DMS114 treated with DMSO at 0.1 percent for 48 hours (cell line): ENCODE measurements around the gene TMSB15B.
"Not testable (repeated sequence)": the region's sequence is repeated elsewhere in the genome, so short reads cannot be mapped to it uniquely, and the experiment has no call there.

Experiments
- DNase-seq: peaks from one replicate; lab custom pipeline; 2025; ENCODE audit not compliant: unreplicated experiment; lab: John Stamatoyannopoulos, UW

The TMSB15B gene

DNA sequence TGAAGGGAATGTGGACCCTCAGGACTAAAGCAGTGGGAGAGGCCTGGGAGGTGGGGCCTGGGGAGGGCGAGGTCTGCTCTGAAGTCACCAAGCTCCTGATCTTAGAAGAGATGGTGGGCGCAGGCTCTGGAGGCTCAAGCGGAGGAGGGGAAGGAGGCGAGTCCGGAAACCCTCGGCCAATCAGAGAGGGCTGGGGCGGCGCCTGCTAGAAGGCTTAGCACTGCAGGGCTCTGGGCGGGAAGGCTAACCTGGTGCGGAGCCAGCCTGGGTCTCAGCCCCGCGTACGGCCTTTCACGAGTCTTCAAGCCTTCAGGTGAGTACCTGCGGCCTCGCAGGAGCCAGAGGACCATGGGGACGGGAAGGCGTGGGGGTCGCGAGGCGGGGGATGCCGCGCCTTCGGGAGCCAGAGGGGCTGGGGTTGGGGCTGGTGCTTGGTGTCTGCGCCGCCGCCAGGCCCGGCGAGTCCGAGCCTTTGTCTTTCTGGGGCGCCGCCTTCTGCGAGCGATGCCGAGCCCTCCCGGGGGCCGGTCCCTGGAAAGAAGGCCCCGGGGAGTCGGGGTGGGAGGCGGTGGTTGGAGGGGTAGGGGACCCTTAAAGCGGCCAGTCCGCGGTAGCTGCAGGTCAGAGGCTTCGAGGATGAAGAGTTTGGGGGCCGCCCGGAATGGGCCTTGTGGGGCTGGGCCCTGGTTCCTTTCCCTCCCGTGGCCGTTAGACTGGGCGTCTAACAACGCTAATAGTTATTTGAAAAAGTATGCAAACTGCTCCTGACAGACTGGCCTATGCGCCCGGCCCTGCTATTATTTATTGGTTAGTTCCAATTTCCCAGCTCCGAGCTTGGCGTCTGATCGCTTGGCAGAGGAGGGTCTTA, at the start of gene TMSB15B:
TMSB15B (plus strand) TSS at position 217 of the 868 bp plus-strand sequence.
- DNase-seq = not testable (repeated sequence)

DNA sequence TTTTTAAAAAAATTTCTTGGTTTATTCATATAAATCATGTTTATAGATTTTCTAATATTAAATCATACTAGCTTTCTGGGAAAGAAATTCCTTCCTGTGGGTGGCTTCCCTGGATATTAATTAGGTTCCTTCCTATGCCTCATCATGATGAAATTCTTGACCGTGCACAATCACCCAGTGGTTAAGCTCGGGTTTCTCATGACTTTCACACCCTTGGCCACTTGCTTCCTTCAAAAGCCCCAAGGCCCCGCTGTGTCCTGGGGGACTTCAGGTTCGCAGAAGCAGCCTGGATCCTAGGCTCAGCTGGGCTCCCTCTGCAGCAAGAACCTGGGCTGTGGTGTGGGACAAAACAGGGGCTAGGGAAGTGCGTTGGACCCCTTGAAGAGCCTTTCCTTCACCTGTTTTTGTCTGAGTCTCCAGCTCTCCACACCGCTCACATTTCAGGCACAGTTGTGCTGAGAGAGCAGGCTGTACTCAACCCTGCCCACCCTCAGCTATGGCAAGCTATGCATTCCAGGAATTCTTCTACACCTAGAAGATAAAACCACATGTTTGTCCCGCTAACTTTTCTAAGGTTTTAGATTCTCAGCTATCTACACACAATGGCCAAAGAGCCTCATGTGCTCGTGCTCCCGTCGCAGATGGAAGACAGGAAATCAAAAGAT, 48.9 kb upstream of the TMSB15B start:
- DNase-seq = no peak

DNA sequence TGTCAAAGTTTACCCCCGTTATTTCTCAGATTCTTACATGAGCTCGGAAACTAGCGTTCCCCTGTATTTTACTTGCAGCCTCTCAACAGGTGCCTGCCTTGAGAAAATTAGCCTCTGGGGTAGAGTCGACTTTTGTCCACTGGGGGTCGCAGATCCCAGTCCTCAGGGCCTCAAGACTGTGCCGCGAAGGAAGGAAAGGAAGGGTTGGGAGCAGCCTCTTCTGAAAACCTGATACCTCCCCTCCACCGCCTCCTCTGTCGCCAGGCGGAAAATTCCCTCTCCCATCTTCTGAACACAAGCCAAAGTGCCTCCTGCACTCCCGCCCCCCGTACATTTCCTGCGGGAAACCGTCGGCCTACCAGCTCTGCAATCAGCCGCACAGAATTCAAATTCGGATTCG, 44.4 kb upstream of the TMSB15B start:
- DNase-seq = peak; percentile 44

DNA sequence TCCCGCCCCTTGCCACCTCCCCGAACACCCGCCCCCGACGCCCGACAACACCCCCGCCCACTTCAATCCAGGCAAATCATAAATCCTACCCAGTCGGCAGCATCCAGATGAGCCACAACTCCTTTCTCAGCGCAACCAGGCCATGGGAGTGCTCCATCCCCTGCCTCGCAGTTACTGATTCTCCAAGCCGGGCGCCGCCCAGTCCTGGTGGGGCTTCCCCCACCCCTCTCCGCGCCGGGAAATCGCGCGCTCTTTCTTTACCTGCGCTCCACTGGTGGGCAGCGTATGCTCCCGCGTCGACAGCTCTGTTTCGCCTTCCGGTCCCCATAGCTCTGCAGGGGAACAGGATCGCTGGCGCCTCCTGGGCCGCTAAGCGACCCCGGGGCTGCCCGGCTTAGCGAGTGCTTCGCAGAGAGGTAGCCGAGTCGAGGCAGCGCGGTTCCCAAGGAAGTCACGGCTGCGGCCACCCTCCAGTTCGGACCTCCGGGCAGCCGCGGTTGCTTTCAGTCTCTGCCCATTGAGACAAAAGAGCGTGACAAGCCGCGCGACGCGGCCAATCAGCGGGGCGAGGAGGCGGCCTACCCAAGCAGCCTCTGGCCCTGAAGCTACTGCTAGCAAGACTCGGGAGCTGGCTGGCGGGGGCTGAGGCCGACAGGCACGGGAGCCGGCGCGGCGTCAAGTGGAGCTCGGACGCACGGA, 43.7 kb upstream of the TMSB15B start:
- peak; percentile 38 for DNase-seq

GRCh38 chrX:103919270-103919637, 43.2 kb upstream of the TMSB15B start:
- DNase-seq = peak; percentile 59

DNA sequence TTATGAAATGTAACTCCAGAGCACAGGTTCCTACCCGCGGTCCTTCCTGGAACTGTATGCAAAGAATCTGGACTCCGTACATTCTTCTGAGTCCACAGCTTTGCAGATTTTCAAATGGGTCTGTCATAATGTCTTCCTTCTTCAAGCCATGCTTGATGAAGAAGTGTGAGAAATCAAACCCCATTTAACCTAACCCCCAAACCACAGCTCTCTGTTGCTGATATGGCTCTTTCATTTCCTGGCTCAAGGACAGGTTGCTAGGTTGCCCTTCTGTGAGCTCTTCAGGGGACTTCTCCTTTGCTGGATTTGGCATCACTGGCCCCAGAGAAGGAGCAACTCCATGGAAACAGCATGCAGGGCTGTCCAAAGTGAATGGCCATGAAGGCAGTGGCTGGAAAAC, 41.9 kb upstream of the TMSB15B start:
- not testable (repeated sequence) for DNase-seq

DNA sequence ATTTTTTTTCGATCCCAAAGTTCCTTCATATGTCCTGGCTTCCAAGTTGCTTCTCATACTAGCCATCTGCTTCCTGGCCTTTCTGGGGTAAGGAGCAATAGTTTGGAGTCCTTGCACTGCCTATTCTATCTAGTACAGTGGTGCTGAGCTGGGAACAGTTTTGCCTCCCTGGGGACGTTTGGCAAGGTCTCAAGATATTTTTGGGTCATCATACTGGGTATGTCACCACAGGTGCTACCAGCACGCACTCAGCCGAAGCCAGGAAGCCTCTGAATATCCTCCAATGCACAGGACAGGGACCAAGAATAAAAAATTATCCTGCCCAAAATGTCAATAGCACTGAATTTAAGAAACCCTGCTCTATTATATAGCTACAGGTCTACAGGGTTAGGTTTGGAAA, 35.4 kb upstream of the TMSB15B start:
- DNase-seq = no peak

DNA sequence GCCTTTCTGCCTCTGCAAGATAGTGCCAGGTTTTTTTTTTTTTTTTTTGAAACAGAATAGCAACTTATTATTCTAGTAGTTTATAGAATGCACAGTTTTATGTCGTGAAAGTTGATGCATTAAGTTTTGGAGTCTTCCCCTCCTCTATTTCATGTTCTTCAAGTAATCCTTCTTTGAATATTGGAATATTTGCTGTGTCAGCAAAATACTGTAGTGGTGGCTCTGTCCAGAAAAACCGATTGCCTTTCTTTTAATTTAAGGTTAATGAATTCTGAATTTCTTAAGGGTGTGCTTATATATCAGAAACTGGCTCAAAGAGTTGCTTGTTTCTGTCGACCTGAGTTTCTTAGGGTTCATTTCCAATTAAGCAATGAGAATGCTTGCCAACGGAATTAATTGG, 34.8 kb upstream of the TMSB15B start:
- no peak for DNase-seq

DNA sequence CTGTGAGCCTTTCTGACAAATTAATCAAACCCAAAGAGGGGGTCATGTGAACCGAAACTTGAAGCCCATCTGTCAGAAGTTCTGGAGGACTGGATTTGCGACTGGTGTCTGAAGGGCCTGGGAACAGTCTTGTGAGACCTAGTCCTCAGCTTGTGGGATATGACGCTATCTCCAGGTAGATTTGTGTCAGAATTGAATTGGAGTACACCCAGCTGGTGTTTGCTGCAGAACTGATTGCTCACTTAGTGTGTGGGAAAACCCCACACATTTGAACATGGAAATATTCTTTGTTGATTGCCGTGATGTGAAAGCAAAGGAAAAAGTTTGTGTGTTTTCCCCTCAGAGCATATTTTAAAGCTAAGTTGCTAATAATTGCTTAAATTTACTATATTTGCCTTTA, 30.3 kb upstream of the TMSB15B start:
- DNase-seq = no peak

DNA sequence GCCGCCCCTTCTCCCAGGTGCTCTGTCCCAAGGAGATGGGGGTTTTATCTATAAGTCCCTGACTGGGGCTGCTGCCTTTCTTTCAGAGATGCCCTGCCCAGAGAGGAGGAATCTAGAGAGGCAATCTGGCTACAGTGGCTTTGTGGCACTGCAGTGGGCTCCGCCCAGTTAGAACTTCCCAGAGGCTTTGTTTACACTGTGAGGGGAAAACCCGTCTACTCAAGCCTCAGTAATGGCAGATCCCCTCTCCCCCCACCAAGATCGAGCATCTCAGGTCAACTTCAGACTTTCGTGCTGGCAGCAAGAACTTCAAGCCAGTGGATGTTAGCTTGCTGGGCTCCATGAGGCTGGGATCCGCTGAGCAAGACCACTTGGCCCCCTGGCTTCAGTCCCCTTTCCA, 22.2 kb upstream of the TMSB15B start:
- DNase-seq = not testable (repeated sequence)

DNA sequence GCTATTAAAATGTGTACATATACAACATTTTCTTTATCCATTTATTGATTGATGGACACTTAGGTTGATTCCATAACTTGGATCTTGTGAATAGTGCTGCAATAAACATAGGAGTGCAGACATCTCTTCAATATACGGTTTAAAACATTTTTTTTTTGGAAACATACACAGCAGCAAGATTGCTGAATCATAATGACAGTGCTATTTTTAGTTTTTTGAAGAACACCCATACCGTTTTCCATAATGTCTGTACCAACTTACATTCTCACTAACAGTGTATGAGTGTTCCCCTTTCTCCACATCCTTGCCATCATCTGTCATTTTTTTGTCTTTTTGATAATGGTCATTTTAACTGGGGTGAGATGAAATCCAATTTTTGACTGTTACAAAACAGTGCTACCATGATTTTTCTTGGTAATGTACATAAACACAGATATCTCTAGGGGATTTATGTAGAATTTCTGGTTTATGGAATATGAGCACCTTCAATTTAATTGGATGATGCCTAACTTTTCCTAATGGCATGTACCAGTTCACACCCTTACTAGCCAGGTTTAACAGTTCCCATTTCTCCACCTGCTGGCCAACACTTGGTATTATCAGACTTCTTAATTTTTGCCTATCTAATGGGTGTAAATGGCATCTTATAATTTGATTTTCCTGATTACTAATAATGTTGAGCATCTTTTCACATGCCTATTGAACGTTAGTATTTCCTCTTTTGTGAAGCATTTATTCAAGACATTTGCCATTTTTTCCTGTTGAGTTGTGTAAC, 21.0 kb upstream of the TMSB15B start:
- peak; percentile 14 for DNase-seq

- DNase-seq = no peak
These were observed 12.9 kb upstream of the TMSB15B start for GRCh38 chrX:103949506-103949905.

DNA sequence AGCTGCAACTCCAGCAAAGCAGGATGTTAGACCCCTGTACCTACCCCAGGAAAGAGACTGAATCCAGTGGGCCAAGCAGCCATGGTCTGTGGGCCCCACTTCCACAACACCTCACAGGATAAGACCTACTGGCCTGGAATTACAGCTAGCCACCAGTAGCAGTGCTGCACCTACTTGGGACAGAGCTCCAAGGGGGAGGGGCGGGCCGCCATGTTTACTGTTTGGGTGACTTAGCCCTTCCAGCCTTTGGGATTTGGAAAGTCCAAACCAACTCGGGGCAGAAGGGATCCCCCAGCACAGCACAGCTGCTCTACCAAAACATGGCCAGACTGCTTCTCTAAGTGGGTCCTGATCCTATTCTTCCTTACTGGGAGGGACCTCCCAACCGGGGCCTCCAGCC, 9.1 kb upstream of the TMSB15B start:
- DNase-seq = no peak

GRCh38 chrX:103954259-103954658, 8.2 kb upstream of the TMSB15B start:
- no peak for DNase-seq

DNA sequence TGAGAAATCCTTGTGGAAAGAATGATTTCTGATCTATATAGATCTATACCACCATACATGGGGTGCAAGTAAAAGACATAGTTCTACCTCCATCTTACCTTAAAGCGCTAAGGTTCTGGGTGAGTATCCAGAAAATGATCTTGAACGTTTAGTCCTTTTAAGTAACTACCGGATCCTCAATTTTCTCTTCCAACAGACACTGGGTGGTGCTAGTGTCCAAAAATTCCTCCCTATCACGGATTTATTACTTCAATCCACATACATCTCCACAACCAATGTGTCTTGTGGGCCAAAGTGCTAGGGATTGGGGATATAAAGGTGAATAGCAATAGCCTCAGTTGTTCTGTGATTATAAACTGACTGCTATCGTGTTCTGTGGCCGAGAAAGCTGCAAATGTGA, 1.8 kb upstream of the TMSB15B start:
- DNase-seq = not testable (repeated sequence)

DNA sequence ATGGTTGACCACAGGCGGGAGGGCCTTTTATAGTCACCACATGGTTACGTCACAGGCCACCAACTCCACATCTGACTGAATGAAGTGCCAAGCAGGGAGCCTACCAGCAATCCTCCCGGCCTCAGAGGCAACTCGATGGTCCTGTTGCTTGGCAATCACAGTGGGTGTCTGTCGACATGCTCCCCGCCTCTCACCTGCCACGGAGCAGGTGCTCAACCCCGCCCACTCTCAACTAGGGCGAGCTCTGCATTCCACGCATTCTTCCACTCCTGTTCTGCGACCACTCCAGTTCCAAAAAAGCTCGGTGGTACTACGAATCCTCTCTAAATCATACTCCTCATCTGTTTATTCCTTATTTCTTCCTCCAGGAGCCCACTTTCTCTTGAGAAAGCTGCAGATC, 21.1 kb downstream of the TMSB15B start:
- not testable (repeated sequence) for DNase-seq

DNA sequence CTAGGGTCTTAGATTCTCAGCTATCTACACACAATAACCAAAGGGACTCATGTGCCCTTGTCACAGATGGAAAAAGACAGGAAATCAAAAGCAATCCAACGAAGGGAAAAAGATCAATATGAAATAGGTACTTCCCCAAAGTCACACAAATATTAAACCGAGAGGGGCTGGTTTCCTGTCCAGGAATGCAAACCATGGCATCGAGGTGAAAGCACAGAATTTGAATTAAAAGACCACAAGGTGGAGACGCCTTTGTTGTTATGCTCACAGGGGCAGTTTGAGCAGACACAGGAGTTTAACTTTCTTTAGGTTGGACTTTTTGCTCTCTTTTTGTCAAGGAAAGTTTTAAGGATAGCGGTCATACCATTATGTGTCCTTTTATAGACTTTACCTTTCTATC, 36.8 kb downstream of the TMSB15B start:
- DNase-seq = no peak

- no peak for DNase-seq
These were observed 46.4 kb downstream of the TMSB15B start for GRCh38 chrX:104008831-104009230.

- no peak for DNase-seq
These were observed 50.7 kb downstream of the TMSB15B start for GRCh38 chrX:104013158-104013557.

- no peak for DNase-seq
These were observed 51.2 kb downstream of the TMSB15B start, which contains the start of gene H2BW1 for GRCh38 chrX:104013606-104014005. Gene H2BW1 (minus strand): TSS chrX:104013708. CDS start chrX:104013576, 132 bp downstream.

DNA sequence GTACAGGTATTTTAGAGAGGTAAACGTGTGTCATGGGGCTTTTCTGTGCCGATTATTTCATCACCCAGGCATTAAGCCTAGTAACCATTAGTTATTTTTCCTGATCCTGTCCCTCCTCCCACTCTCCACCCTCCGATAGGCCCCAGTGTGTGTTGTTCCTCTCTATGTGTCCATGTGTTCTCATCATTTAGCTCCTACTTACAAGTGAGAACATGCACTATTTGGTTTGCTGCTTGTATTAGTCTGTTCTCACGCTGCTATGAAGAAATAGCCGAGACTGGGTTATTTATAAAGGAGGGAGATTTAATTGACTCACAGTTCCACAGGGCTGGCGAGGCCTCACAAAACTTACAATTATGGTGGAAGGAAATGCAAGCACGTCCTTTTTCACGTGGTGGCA, 53.1 kb downstream of the TMSB15B start:
- not testable (repeated sequence) for DNase-seq
